ENCODE measurements around the gene EP300. TPM values are rescaled to one million over a fixed set of nuclear protein-coding genes. Genes with fewer than 3 reads are reported as not detected.
"Not testable (repeated sequence)": the region's sequence is repeated elsewhere in the genome, so short reads cannot be mapped to it uniquely, and the experiment has no call there.

The EP300 gene
- total RNA-seq, 4 donors from 2014 or later: 28.0 to 76.5 (median 56.7) TPM

DNA sequence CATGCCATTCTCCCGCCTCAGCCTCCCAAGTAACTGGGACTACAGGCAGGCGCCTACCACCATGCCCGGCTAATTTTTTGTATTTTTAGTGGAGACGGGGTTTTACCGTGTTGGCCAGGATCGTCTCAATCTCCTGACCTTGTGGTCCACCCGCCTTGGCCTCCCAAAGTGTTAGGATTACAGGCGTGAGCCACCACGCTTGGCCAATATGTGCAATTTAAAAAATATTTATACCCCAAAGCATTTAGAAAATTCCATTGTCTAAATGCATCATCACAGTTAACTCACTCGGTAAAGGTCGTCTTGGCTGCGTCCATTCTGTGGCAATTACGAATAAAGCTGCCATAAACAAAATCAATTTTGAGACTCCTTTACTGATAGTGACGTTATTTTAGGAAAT is 36.2 kb downstream of the EP300 start:
- peaks cover 15 to 100% (median 35%) of the 10 kb centered on the region in 3 donors for H3K36me3 ChIP-seq
- no peak overlapping the region for H3K4me3 ChIP-seq
- TF ChIP-seq POLR2A (IDR thresholded peaks at IDR 0.05): no peak
- TF ChIP-seq, protein P1, sequence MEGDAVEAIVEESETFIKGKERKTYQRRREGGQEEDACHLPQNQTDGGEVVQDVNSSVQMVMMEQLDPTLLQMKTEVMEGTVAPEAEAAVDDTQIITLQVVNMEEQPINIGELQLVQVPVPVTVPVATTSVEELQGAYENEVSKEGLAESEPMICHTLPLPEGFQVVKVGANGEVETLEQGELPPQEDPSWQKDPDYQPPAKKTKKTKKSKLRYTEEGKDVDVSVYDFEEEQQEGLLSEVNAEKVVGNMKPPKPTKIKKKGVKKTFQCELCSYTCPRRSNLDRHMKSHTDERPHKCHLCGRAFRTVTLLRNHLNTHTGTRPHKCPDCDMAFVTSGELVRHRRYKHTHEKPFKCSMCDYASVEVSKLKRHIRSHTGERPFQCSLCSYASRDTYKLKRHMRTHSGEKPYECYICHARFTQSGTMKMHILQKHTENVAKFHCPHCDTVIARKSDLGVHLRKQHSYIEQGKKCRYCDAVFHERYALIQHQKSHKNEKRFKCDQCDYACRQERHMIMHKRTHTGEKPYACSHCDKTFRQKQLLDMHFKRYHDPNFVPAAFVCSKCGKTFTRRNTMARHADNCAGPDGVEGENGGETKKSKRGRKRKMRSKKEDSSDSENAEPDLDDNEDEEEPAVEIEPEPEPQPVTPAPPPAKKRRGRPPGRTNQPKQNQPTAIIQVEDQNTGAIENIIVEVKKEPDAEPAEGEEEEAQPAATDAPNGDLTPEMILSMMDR (IDR thresholded peaks at IDR 0.05): no peak
- H3K4me1 ChIP-seq: no peaks in the 10 kb centered on the region
- WGBS, 2 donors: 94 to 96% methylated on average over 14 of the region's 14 CpGs
- no peak overlapping the region for H3K27ac ChIP-seq
- no peaks in the 10 kb centered on the region for H3K27me3 ChIP-seq
- no peaks in the 10 kb centered on the region for H3K9me3 ChIP-seq
- no peak for DNase-seq
- intact Hi-C loops (cut with DNase I): no loop called here

DNA sequence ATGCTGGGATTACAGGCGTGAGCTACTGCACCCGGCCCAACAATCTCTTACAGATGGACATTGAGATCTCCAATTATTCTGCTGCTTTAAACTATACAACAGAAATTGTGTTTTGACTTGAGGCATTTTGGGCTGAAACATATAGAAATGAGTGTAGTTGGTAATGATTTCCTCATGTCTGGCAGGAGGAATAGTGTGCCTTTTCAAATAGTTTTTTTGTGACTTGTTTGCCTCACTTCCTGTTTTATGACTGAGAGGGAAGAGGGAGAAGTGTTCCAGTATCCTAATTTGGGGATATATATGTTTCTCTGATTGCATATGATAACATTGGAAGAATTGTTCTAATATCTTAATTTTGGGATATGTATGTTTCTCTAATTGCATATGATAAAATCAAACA is 40.2 kb downstream of the EP300 start:
- Histone ChIP-seq H3K36me3 (peaks cover 14 to 100% (median 49%) of the 10 kb centered on the region in 3 donors), H3K9me3 (no peaks in the 10 kb centered on the region), H3K27ac (no peak overlapping the region), H3K4me3 (no peak overlapping the region), H3K27me3 (no peaks in the 10 kb centered on the region), H3K4me1 (no peaks in the 10 kb centered on the region)
- DNase-seq: no peak
- intact Hi-C loops (cut with DNase I): no loop called here
- WGBS, 2 donors: 94 to 100% methylated on average over 2 of the region's 2 CpGs
- TF ChIP-seq POLR2A (IDR thresholded peaks at IDR 0.05): no peak
- TF ChIP-seq, protein P1 (IDR thresholded peaks at IDR 0.05): no peak

DNA sequence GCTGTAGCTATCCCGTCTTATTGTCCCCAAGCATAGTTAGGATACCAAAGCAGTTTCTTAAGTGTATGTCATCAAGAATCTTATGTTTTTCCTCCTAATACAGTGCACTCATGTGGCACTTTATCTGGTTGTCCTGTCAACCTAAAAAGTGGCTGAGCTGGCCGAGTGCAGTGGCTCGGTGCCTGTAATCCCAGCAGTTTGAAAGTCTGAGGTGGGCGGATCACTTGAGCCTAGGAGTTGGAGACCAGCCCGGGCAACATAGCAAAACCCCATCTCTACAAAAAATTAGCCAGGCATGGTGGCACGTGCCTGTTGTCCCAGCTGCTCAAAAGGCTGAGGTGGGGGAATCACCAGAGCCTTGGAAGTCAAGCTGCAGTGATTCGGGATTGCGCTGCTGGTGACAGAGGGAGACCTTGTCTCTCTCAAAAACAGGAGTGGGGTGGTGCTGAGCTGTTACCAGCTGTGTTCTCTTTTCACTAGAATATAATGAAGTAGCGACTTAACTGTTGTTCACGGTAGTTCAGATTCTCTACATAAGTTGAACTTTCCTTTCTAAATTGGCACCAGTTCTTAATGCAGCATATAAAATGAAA is 48.1 kb downstream of the EP300 start:
- 71 to 74% methylated on average over 8 of the region's 10 CpGs for WGBS, 2 donors
- no peaks in the 10 kb centered on the region for H3K9me3 ChIP-seq
- no peaks in the 10 kb centered on the region for H3K4me1 ChIP-seq
- TF ChIP-seq POLR2A (IDR thresholded peaks at IDR 0.05): no peak
- TF ChIP-seq, protein P1 (IDR thresholded peaks at IDR 0.05): no peak
- DNase-seq: no peak
- H3K4me3 ChIP-seq: no peak overlapping the region
- peaks cover 23 to 100% (median 53%) of the 10 kb centered on the region in 3 donors for H3K36me3 ChIP-seq
- intact Hi-C loops (cut with DNase I): no loop called here
- H3K27me3 ChIP-seq: no peaks in the 10 kb centered on the region
- H3K27ac ChIP-seq: no peak overlapping the region

DNA sequence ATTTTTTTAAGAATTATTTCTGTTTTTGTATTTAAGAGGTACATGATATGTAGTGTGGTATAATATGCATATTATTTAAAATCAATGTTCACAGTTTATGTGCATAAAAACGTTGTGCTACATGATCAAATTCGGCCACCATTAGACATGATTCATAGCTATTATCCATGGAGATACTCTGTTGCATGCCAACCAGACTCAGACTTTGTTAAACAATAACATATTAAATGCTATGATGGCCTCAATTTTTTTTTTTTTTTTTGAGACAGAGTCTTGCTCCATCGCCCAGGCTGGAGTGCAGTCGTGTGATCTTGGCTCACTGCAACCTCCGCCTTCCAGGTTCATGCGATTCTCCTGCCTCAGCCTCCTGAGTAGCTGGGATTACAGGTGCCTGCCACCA is 53.5 kb downstream of the EP300 start:
- H3K27me3 ChIP-seq; H3K9me3 ChIP-seq; intact Hi-C loops (cut with DNase I); H3K4me3 ChIP-seq; H3K27ac ChIP-seq; DNase-seq; H3K4me1 ChIP-seq: not testable (repeated sequence)
- 87 to 90% methylated on average over 6 of the region's 6 CpGs for WGBS, 2 donors
- H3K36me3 ChIP-seq: peaks cover 27 to 100% (median 73%) of the 10 kb centered on the region in 3 donors

DNA sequence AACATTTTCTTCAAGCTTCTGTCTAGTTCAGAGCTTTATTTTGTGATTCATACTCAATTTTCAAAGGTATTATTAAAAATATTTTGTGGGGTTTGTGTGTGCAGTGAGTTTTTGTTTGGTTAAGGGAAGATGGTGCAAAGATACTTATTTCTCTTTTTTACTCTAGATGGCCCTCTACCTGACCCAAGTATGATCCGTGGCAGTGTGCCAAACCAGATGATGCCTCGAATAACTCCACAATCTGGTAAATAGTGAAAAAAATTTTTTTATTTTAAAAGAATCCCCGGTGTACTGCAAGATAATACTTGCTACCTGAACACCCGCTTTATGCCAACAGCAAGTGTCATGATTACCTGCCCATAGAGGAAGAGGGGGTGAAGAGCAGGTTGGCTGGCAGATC is 54.2 kb downstream of the EP300 start:
- no peak for DNase-seq
- H3K9me3 ChIP-seq: no peaks in the 10 kb centered on the region

More for the DNA sequence above, 54.2 kb downstream of the EP300 start:
- Histone ChIP-seq H3K4me3 (no peak overlapping the region), H3K4me1 (no peaks in the 10 kb centered on the region), H3K27me3 (no peaks in the 10 kb centered on the region), H3K36me3 (peaks cover 32 to 100% (median 78%) of the 10 kb centered on the region in 3 donors), H3K27ac (no peak overlapping the region)
- no peak for TF ChIP-seq POLR2A (IDR thresholded peaks at IDR 0.05)
- TF ChIP-seq, protein P1 (IDR thresholded peaks at IDR 0.05): no peak
- WGBS, 2 donors: 59 to 61% methylated on average over 4 of the region's 4 CpGs
- intact Hi-C loops (cut with DNase I): no loop called here
